Lung (tissue), 13 donors: Measurements from ENCODE around the gene SEPTIN14. TPM values are rescaled to one million over a fixed set of nuclear protein-coding genes. Genes with fewer than 3 reads are reported as not detected.
"Not testable (repeated sequence)": the region's sequence is repeated elsewhere in the genome, so short reads cannot be mapped to it uniquely, and the experiment has no call there.

Experiments
- ATAC-seq: fragments of 200-7000 bp; cut with Tn5 transposase; one replicate; pipeline ENCODE4 v1.9.1; 2020; ENCODE audit warnings: moderate number of reproducible peaks; ENCODE audit not compliant: insufficient read depth, low FRiP score
- DNase-seq, 3 donors: peaks; one replicate each; pipeline ENCODE4 v3.0.0-alpha.2; 2013 to 2017
- H3K27ac ChIP-seq, 2 donors: one replicate each; pipeline ENCODE4 v1.5.1; 2013; ENCODE audit warnings: mild to moderate bottlenecking in 2 of 2, moderate library complexity in 2 of 2, control low read depth in 1 of 2, inconsistent platforms in 1 of 2, low read depth in 1 of 2, low read length in 1 of 2
- H3K27me3 ChIP-seq, 3 donors: one replicate each; pipeline ENCODE4 v1.5.1; 2013; ENCODE audit warnings: low read length in 2 of 3; ENCODE audit not compliant: control insufficient read depth in 3 of 3, insufficient read depth in 3 of 3
- H3K36me3 ChIP-seq, 4 donors: one replicate each; pipeline ENCODE4 v1.5.1; 2013; ENCODE audit warnings: low read length in 4 of 4, mild to moderate bottlenecking in 1 of 4, moderate library complexity in 1 of 4; ENCODE audit not compliant: control insufficient read depth in 4 of 4, insufficient read depth in 4 of 4
- H3K4me1 ChIP-seq, 5 donors: one replicate each; pipeline ENCODE4 v1.5.1; 2013; ENCODE audit warnings: low read length in 5 of 5, mild to moderate bottlenecking in 2 of 5, moderate library complexity in 1 of 5; ENCODE audit not compliant: control insufficient read depth in 5 of 5, insufficient read depth in 5 of 5
- H3K4me3 ChIP-seq: one replicate; pipeline ENCODE4 v1.5.1; 2013; ENCODE audit warnings: mild to moderate bottlenecking, control low read depth, moderate library complexity
- H3K9ac ChIP-seq, 2 donors: one replicate each; pipeline ENCODE4 v1.5.1; 2013; ENCODE audit warnings: low read length in 2 of 2, control low read depth in 1 of 2; ENCODE audit not compliant: insufficient read depth in 1 of 2
- H3K9me3 ChIP-seq, 4 donors: one replicate each; pipeline ENCODE4 v1.5.1; 2013; ENCODE audit warnings: low read length in 3 of 4, mild to moderate bottlenecking in 1 of 4, moderate library complexity in 1 of 4; ENCODE audit not compliant: control insufficient read depth in 4 of 4, insufficient read depth in 3 of 4
- CTCF ChIP-seq: IDR thresholded peaks from 2 replicates; pipeline ENCODE4 v1.5.1; 2012; ENCODE audit warnings: mild to moderate bottlenecking; ENCODE audit errors: control extremely low read depth, extremely low read depth
- WGBS, 2 donors: extraction: QIAGEN DNeasy Blood & Tissue Kit; methylation state at CpG; one replicate each; pipeline ENCODE4 v1.1.7; 2013; 5-methylcytosine and 5-hydroxymethylcytosine counted together
- polyA plus RNA-seq, 2 donors: library from polyadenylated mRNA; stranded (reverse); fragments of 200-250 nt; gene quantifications; one replicate each; pipeline ENCODE4 v1.2.1, GENCODE V29; 2013
- small RNA-seq: library from RNA; depleted of rRNA; stranded (forward); fragments of <200 nt; gene quantifications from one replicate; pipeline ENCODE3, GENCODE V24; 2014; ENCODE audit warnings: low replicate concordance
- total RNA-seq, 2 donors: library from RNA; depleted of rRNA in 1 of 2; stranded (reverse); fragments of >200 nt in 1 of 2; gene quantifications; one replicate each; pipeline ENCODE4 v1.2.1, GENCODE V29; 2014 to 2021
- donor health status: control.
- donor health status: control.
- donor health status: Bipolar disorder and iron deficiency.
- donor health status: healthy.
- donor health status: DM: yes; HTN: yes; CAD: no.

SEPTIN14 gene
- total and polyA plus RNA-seq, 4 donors = not detected

- H3K4me1 ChIP-seq = peaks cover 0 to 2% (median 0%) of the 10 kb centered on the region in 5 donors
- ATAC-seq = no peak
Measured at GRCh38 chr7:55774327-55775050, 88.1 kb downstream of the SEPTIN14 start.

GRCh38 chr7:55770778-55771177 is 91.8 kb downstream of the SEPTIN14 start:
- no peak overlapping the region for H3K27ac ChIP-seq
- 73 to 81% methylated on average over 10 of the region's 10 CpGs for WGBS, 2 donors
- no peak for TF ChIP-seq CTCF
- no peaks in the 10 kb centered on the region for H3K27me3 ChIP-seq
- no peak overlapping the region for H3K4me3 ChIP-seq
- H3K36me3 ChIP-seq = no peaks in the 10 kb centered on the region
- H3K9ac ChIP-seq = no peak overlapping the region
- H3K4me1 ChIP-seq = peaks cover 0 to 2% (median 0%) of the 10 kb centered on the region in 5 donors
- DNase-seq (no peak), ATAC-seq (no peak)
- H3K9me3 ChIP-seq = no peaks in the 10 kb centered on the region

More at GRCh38 chr7:55774327-55775050, 88.1 kb downstream of the SEPTIN14 start:
- H3K27ac ChIP-seq = no peak overlapping the region
- H3K9me3 ChIP-seq = peaks cover 0 to 3% (median 0%) of the 10 kb centered on the region in 4 donors
- no peak for TF ChIP-seq CTCF
- H3K4me3 ChIP-seq = no peak overlapping the region
- no peaks in the 10 kb centered on the region for H3K36me3 ChIP-seq
- DNase-seq = peak in 2 of 3 donors; percentile 43 to 51
- 56 to 66% methylated on average over 14 of the region's 14 CpGs for WGBS, 2 donors
- no peaks in the 10 kb centered on the region for H3K27me3 ChIP-seq
- no peak overlapping the region for H3K9ac ChIP-seq

- not testable (repeated sequence) for H3K27me3 ChIP-seq, ATAC-seq, H3K4me1 ChIP-seq, H3K4me3 ChIP-seq, H3K36me3 ChIP-seq, H3K9me3 ChIP-seq, H3K9ac ChIP-seq, DNase-seq, H3K27ac ChIP-seq
- WGBS, 2 donors = 64 to 67% methylated on average over 6 of the region's 6 CpGs
Measured at GRCh38 chr7:55753274-55753862, 109.2 kb downstream of the SEPTIN14 start.

- H3K9ac ChIP-seq, H3K36me3 ChIP-seq, DNase-seq, H3K9me3 ChIP-seq, H3K27me3 ChIP-seq, H3K4me3 ChIP-seq, H3K4me1 ChIP-seq, ATAC-seq, H3K27ac ChIP-seq: not testable (repeated sequence)
- 91 to 96% methylated on average over 8 to 19 of the region's 20 CpGs for WGBS, 2 donors
Measured at GRCh38 chr7:55744706-55745105, 117.8 kb downstream of the SEPTIN14 start.

Small RNA genes lying within 50 kb of the gene (small RNA-seq; reads per million reads assigned to genes)
- gene AC092647.1 (not detected), gene AC092647.2 (not detected), gene RNU6-1126P (not detected)

Other genes with a start within 250 kb of the SEPTIN14 start
- 10 to 100 TPM in 1 of 2 donors, 1 to 10 TPM in 1; 3.5 to 14.9 TPM for gene ZNF713, start 24.7 kb upstream of the SEPTIN14 start, total RNA-seq
- gene ZNF713, start 24.7 kb upstream of the SEPTIN14 start, polyA plus RNA-seq = 1 to 10 TPM; 1.0 to 1.8 TPM
- gene MRPS17, start 89.1 kb upstream of the SEPTIN14 start, total RNA-seq = 10 to 100 TPM in 1 of 2 donors, 1 to 10 TPM in 1; 6.4 to 12.7 TPM
- 10 to 100 TPM; 12.4 to 14.8 TPM for gene MRPS17, start 89.1 kb upstream of the SEPTIN14 start, polyA plus RNA-seq
- 10 to 100 TPM; 60.1 to 65.2 TPM for gene NIPSNAP2, start 101.8 kb upstream of the SEPTIN14 start, total RNA-seq
- gene NIPSNAP2, start 101.8 kb upstream of the SEPTIN14 start, polyA plus RNA-seq = 10 to 100 TPM; 37.2 to 42.1 TPM
- gene PSPH, start 188.7 kb upstream of the SEPTIN14 start, total RNA-seq = 10 to 100 TPM; 16.9 to 18.5 TPM
- gene PSPH, start 188.7 kb upstream of the SEPTIN14 start, polyA plus RNA-seq = 1 to 10 TPM; 5.9 to 7.8 TPM
- gene CCT6A, start 189.0 kb upstream of the SEPTIN14 start, total RNA-seq = 10 to 100 TPM; 88.1 to 92.9 TPM
- 100 to 1,000 TPM; 115 to 196 TPM for gene CCT6A, start 189.0 kb upstream of the SEPTIN14 start, polyA plus RNA-seq
- gene SUMF2, start 201.5 kb upstream of the SEPTIN14 start, total RNA-seq = 100 to 1,000 TPM; 115 to 141 TPM
- gene SUMF2, start 201.5 kb upstream of the SEPTIN14 start, polyA plus RNA-seq = 100 to 1,000 TPM in 1 of 2 donors, 10 to 100 TPM in 1; 92.1 to 147 TPM
- gene PHKG1, start 230.2 kb upstream of the SEPTIN14 start, total RNA-seq = 1 to 10 TPM; 1.6 to 1.8 TPM
- gene PHKG1, start 230.2 kb upstream of the SEPTIN14 start, polyA plus RNA-seq = 1 to 10 TPM in 1 of 2 donors, under 1 TPM in 1; 0.71 to 1.0 TPM
- 100 to 1,000 TPM; 179 to 301 TPM for gene CHCHD2, start 243.7 kb upstream of the SEPTIN14 start, total RNA-seq
- gene CHCHD2, start 243.7 kb upstream of the SEPTIN14 start, polyA plus RNA-seq = 100 to 1,000 TPM; 275 to 617 TPM